ENCODE measurements around the gene XRCC5. TPM values are rescaled to one million over a fixed set of nuclear protein-coding genes. Genes with fewer than 3 reads are reported as not detected.
A peak's percentile ranks its signal among the peaks of the same experiment; 100 is the strongest.
"Not testable (repeated sequence)": the region's sequence is repeated elsewhere in the genome, so short reads cannot be mapped to it uniquely, and the experiment has no call there.

XRCC5 gene
- total RNA-seq, 5 donors from 2014 or later (not counting 1 experiment from before 2014, with no cell fraction given): 187 to 219 (median 202) TPM

DNA sequence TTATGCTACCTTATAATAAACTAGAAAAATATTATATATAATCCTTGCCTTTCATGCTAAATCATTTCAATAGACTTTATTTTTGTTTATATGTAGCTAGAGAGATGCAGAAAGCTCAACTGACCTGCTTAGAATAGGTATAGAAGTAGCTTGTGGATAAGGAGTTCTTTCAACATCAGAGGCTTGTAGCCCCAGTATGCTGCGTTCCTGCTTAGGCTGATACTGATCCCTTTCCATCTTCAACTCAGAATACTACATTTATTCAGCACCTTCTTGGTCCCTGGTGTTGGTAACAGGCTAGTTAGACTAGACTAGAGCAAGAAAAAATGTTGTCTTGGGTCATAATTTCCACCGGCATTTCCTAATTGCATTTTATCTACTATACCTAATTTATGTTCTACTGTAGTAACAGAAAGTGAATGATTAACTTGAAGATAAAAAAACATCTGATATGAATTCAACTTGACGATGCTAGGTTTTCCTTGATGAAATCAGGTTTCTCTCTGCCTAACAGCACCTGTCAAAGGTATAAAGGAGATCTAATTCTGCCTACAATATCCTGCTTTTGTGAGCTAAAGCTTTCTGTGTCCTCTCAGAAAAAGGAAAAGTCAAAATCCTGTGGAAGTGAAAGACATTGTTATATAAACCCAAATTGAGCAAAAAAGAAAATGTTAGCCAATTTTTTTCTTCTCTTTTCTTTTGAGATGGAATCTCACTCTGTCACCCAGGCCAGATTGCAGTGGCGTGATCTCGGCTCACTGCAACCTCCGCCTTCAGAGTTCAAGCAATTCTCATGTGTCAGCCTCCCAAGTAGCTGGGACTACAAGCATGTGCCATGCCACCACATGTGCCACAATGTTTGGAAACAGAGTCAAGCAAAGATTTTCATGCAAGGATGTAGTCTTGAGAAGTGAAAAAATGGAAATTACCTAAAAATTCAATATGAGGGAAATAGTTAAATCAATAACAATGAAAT lies 33.4 kb upstream of the XRCC5 start:
- Mint-ChIP-seq H3K9me3 (no peaks in the 10 kb centered on the region), H3K27me3 (no peaks in the 10 kb centered on the region), H3K4me3 (no peak overlapping the region), H3K27ac (peak overlapping the region; percentile 66 to 72), H3K4me1 (peaks cover 36 to 45% (median 37%) of the 10 kb centered on the region in 3 donors), H3K36me3 (peaks cover 37% of the 10 kb centered on the region)
- ChIA-PET CTCF (interaction anchor here (0.7 to 1.8 kb wide), 6 partner anchors 9 to 732 kb away, joined by 3 to 5 read pairs (median 4); no protein-coding TSS in a partner anchor), POLR2A (interaction anchor here in 1 of 2 donors (0.7 kb wide), 1 partner anchor 70 kb away, joined by 5 read pairs; no protein-coding TSS in a partner anchor)
- Histone ChIP-seq H3K9me3 (no peaks in the 10 kb centered on the region), H3K36me3 (ENCODE audit: control insufficient read depth in 2 of 2, extremely low read depth in 1 of 2, insufficient read depth in 1 of 2, low read length in 1 of 2) (peaks cover 0 to 7% of the 10 kb centered on the region in 2 donors), H3K27me3 (replicated peaks in 1 of 2; ENCODE audit: control insufficient read depth in 2 of 2, extremely low read depth in 1 of 2, insufficient read depth in 2 of 2, low read length in 1 of 2) (no peaks in the 10 kb centered on the region), H3K4me1 (ENCODE audit: control insufficient read depth in 1 of 2, extremely low read depth in 1 of 2, insufficient read depth in 2 of 2, low read length in 2 of 2) (peaks cover 15 to 21% of the 10 kb centered on the region in 2 experiments), H3K27ac (ENCODE audit: low read length) (no peak overlapping the region), H3K4me3 (ENCODE audit: control insufficient read depth in 1 of 2, extremely low read depth in 1 of 2, low read length in 1 of 2) (no peak overlapping the region)
- no CpG with 5 or more reads among the region's 6 CpGs for WGBS (ENCODE audit: insufficient coverage)
- ATAC-seq (replicated peaks in 1 of 4) (no peak), DNase-seq (no peak)

DNA sequence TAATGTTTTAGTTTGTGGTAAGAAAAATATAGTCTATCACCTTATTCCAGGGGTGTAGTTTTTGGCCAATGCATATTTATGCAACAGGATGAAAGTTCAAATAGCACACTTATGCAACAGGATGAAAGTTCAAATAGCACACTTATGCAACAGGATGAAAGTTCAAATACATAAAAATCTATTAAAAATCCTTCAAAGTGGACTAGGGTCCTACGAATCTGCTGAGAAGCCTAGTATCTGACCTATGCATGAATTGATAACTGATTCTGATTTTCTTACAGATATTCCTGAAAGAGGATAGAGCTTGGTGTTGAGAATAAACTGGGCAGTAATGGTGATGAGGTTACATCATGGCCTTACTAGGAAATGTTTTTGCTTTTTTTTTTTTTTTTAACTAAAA lies 30.4 kb upstream of the XRCC5 start:
- ChIA-PET CTCF (interaction anchor here (0.6 to 1.0 kb wide), 3 partner anchors 14 to 126 kb away, joined by 4 to 7 read pairs (median 5); no protein-coding TSS in a partner anchor), POLR2A (no interaction called here)
- Histone ChIP-seq H3K36me3 (ENCODE audit: control insufficient read depth in 2 of 2, extremely low read depth in 1 of 2, insufficient read depth in 1 of 2, low read length in 1 of 2) (peaks cover 0 to 2% of the 10 kb centered on the region in 2 donors), H3K4me1 (ENCODE audit: control insufficient read depth in 1 of 2, extremely low read depth in 1 of 2, insufficient read depth in 2 of 2, low read length in 2 of 2) (peaks cover 35% of the 10 kb centered on the region in 2 experiments), H3K27ac (ENCODE audit: low read length) (no peak overlapping the region), H3K27me3 (replicated peaks in 1 of 2; ENCODE audit: control insufficient read depth in 2 of 2, extremely low read depth in 1 of 2, insufficient read depth in 2 of 2, low read length in 1 of 2) (no peaks in the 10 kb centered on the region), H3K4me3 (ENCODE audit: control insufficient read depth in 1 of 2, extremely low read depth in 1 of 2, low read length in 1 of 2) (no peak overlapping the region), H3K9me3 (no peaks in the 10 kb centered on the region)
- no peak for DNase-seq
- H3K27ac Mint-ChIP-seq: peak overlapping the region in 1 of 2 donors; percentile 37
- H3K4me1 Mint-ChIP-seq: peaks cover 62 to 68% (median 63%) of the 10 kb centered on the region in 3 donors
- H3K36me3 Mint-ChIP-seq: peaks cover 21% of the 10 kb centered on the region
- ATAC-seq (replicated peaks in 1 of 4): no peak
- no CpG with 5 or more reads among the region's 1 CpG for WGBS (ENCODE audit: insufficient coverage)
- H3K4me3 Mint-ChIP-seq: no peak overlapping the region
- H3K27me3 Mint-ChIP-seq: no peaks in the 10 kb centered on the region
- H3K9me3 Mint-ChIP-seq: no peaks in the 10 kb centered on the region

DNA sequence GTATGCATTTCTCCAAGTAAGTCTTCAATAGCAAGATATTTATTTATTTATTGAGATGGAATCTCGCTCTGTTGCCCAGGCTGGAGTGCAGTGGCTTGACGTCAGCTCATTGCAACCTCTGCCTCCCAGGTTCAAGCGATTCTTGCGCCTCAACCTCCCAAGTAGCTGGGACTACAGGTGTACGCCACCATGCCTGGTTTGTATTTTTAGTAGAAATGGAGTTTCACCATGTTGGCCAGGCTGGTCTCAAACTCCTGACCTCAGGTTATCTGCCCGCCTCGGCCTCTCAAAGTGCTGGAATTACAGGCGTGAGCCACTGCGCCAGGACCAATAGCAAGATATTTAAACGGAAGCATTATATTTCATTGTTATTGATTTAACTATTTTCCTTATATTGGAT lies 29.1 kb upstream of the XRCC5 start:
- H3K36me3 ChIP-seq (ENCODE audit: control insufficient read depth in 2 of 2, extremely low read depth in 1 of 2, insufficient read depth in 1 of 2, low read length in 1 of 2); POLR2A ChIA-PET; H3K27me3 ChIP-seq (replicated peaks in 1 of 2; ENCODE audit: control insufficient read depth in 2 of 2, extremely low read depth in 1 of 2, insufficient read depth in 2 of 2, low read length in 1 of 2); H3K9me3 ChIP-seq; DNase-seq; ATAC-seq (replicated peaks in 1 of 4); H3K27me3 Mint-ChIP-seq; H3K27ac ChIP-seq (ENCODE audit: low read length); H3K4me3 ChIP-seq (ENCODE audit: control insufficient read depth in 1 of 2, extremely low read depth in 1 of 2, low read length in 1 of 2); H3K9me3 Mint-ChIP-seq: not testable (repeated sequence)
- Mint-ChIP-seq H3K36me3 (peaks cover 11% of the 10 kb centered on the region), H3K4me3 (peak overlapping the region in 1 of 3 donors; percentile 99), H3K27ac (peak overlapping the region in 1 of 2 donors; percentile 52), H3K4me1 (peaks cover 62 to 66% (median 63%) of the 10 kb centered on the region in 3 donors)
- H3K4me1 ChIP-seq (ENCODE audit: control insufficient read depth in 1 of 2, extremely low read depth in 1 of 2, insufficient read depth in 2 of 2, low read length in 2 of 2): peaks cover 34 to 42% of the 10 kb centered on the region in 2 experiments
- 100% methylated on average over 7 of the region's 10 CpGs for WGBS (ENCODE audit: insufficient coverage)
- CTCF ChIA-PET: interaction anchor here in 1 of 2 donors (0.6 kb wide), 1 partner anchor 34 kb away, joined by 3 read pairs; no protein-coding TSS in a partner anchor

DNA sequence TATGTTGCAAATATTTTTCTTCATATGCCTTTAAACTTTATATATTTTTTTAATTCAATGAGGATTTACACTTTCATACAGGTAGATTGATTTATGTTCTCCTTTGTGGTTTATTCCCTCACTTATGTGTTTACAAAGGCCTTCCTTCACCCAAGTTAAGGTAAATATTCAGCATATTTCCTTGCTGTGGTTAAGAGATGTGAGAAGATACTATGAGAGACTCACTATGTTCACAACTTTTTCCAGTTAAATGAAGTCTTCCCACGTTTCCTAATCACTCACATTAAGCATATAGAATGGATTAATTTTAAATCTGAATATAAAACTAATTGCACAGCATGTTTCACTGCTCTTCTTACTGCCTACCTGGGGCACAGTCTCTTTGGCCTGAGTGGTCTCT lies 28.1 kb upstream of the XRCC5 start:
- Histone ChIP-seq H3K9me3 (no peaks in the 10 kb centered on the region), H3K4me1 (ENCODE audit: control insufficient read depth in 1 of 2, extremely low read depth in 1 of 2, insufficient read depth in 2 of 2, low read length in 2 of 2) (peaks cover 34 to 50% of the 10 kb centered on the region in 2 experiments), H3K36me3 (ENCODE audit: control insufficient read depth in 2 of 2, extremely low read depth in 1 of 2, insufficient read depth in 1 of 2, low read length in 1 of 2) (peaks cover 0 to under 1% of the 10 kb centered on the region in 2 donors), H3K27me3 (replicated peaks in 1 of 2; ENCODE audit: control insufficient read depth in 2 of 2, extremely low read depth in 1 of 2, insufficient read depth in 2 of 2, low read length in 1 of 2) (no peaks in the 10 kb centered on the region), H3K27ac (ENCODE audit: low read length) (peak overlapping the region; percentile 64), H3K4me3 (ENCODE audit: control insufficient read depth in 1 of 2, extremely low read depth in 1 of 2, low read length in 1 of 2) (peak overlapping the region; percentile 59 to 97)
- no peak for DNase-seq
- Mint-ChIP-seq H3K4me3 (peak overlapping the region; percentile 89 to 99 (median 93)), H3K27me3 (no peaks in the 10 kb centered on the region), H3K4me1 (peaks cover 59 to 64% (median 62%) of the 10 kb centered on the region in 3 donors), H3K9me3 (no peaks in the 10 kb centered on the region), H3K27ac (peak overlapping the region; percentile 95 to 98), H3K36me3 (peaks cover 6% of the 10 kb centered on the region)
- CTCF ChIA-PET: interaction anchor here (0.6 to 1.7 kb wide), 6 partner anchors 11 to 61 kb away, joined by 3 to 7 read pairs (median 4); no protein-coding TSS in a partner anchor
- no CpG with 5 or more reads among the region's 1 CpG for WGBS (ENCODE audit: insufficient coverage)
- ATAC-seq (replicated peaks in 1 of 4): no peak
- POLR2A ChIA-PET: interaction anchor here (0.6 to 0.7 kb wide), 2 partner anchors 33 to 513 kb away, joined by 3 to 4 read pairs; no protein-coding TSS in a partner anchor

DNA sequence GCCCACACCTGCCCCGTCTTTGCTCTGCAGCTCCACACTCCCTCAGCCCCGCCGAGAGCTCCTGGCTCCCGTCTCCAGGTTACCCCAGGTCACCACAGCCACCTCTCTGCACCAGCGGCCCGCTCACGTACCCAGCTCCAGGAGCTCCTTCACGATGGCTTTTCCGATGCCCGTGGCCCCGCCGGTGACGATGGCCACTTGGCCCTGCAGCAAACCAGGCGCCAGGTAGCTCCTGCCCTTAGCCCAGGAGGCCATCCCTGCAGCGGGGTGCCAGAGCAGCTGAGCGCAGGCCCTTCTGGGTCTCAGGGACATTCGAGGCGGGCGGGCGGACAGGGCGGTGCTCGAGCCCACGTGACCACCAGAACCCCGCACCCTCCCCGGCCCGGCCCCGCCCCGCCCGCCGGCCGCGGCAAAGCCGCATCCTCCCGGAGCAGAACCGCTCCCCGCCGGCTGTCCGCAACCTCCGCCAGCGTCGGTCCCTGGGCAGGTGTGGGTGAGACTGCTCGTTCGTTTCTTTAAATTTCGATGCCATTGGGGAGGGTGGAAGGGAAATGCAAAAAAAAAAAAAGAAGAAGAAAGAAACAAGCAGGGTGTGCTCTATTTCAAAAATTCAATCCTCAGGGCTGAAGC lies 27.5 kb upstream of the XRCC5 start, which contains the start of the genes PECR and TMEM169:
TSS of gene PECR (minus strand) at position 323 of the 630 bp plus-strand sequence. CDS start at position 255, 68 bp downstream.
TSS of gene TMEM169 (plus strand) at position 433 of the 630 bp plus-strand sequence. CDS start 14,045 bp downstream, outside the sequence.
- peaks cover 34 to 53% of the 10 kb centered on the region in 2 experiments for H3K4me1 ChIP-seq (ENCODE audit: control insufficient read depth in 1 of 2, extremely low read depth in 1 of 2, insufficient read depth in 2 of 2, low read length in 2 of 2)

More for the DNA sequence above, 27.5 kb upstream of the XRCC5 start, which contains the start of the genes PECR and TMEM169:
- Mint-ChIP-seq H3K9me3 (no peaks in the 10 kb centered on the region), H3K36me3 (peaks cover 3% of the 10 kb centered on the region), H3K4me3 (peak within 1 kb of the TSS; percentile 89 to 99 (median 93)), H3K27me3 (no peaks in the 10 kb centered on the region), H3K4me1 (peaks cover 58 to 66% (median 64%) of the 10 kb centered on the region in 3 donors), H3K27ac (peak within 1 kb of the TSS; percentile 95 to 98)
- ChIA-PET POLR2A (interaction anchor here (0.6 to 0.7 kb wide), 3 partner anchors 33 to 512 kb away, joined by 3 to 4 read pairs (median 4); no protein-coding TSS in a partner anchor), CTCF (interaction anchor here (0.6 to 1.7 kb wide), 9 partner anchors 11 to 60 kb away, joined by 3 to 9 read pairs (median 4); no protein-coding TSS in a partner anchor)
- peak; percentile 86 to 88 (median 86) for ATAC-seq (replicated peaks in 1 of 4)
- 0% methylated on average over 29 of the region's 44 CpGs for WGBS (ENCODE audit: insufficient coverage)
- peak; percentile 32 to 79 (median 60) for DNase-seq
- Histone ChIP-seq H3K36me3 (ENCODE audit: control insufficient read depth in 2 of 2, extremely low read depth in 1 of 2, insufficient read depth in 1 of 2, low read length in 1 of 2) (no peaks in the 10 kb centered on the region), H3K27me3 (replicated peaks in 1 of 2; ENCODE audit: control insufficient read depth in 2 of 2, extremely low read depth in 1 of 2, insufficient read depth in 2 of 2, low read length in 1 of 2) (no peaks in the 10 kb centered on the region), H3K27ac (ENCODE audit: low read length) (peak within 1 kb of the TSS; percentile 75), H3K9me3 (no peaks in the 10 kb centered on the region), H3K4me3 (ENCODE audit: control insufficient read depth in 1 of 2, extremely low read depth in 1 of 2, low read length in 1 of 2) (peak within 1 kb of the TSS; percentile 59 to 97)

All from T-cell (primary cell).